K562 (cell line): Measurements from ENCODE around the gene BPNT1. TPM values are rescaled to one million over a fixed set of nuclear protein-coding genes. Genes with fewer than 3 reads are reported as not detected.

Experiments
- BRF2 ChIP-seq: IDR thresholded peaks from 3 replicates; pipeline ENCODE4 v1.6.1; 2011; ENCODE audit warnings: borderline replicate concordance, mild to moderate bottlenecking; ENCODE audit not compliant: insufficient read length, insufficient read depth
- C11orf30 ChIP-seq: fragments of 450-650 bp; IDR thresholded peaks from 2 replicates; pipeline ENCODE4 v1.6.1; 2016; ENCODE audit warnings: low read depth, mild to moderate bottlenecking
- CBX3 ChIP-seq, 2 experiments: IDR thresholded peaks; 1 replicate in 1 of 2; 2 replicates in 1 of 2; pipeline ENCODE4 v1.6.1; 2012; ENCODE audit warnings: inconsistent platforms in 2 of 2, low read length in 2 of 2, borderline replicate concordance in 1 of 2, control low read depth in 1 of 2
- CBX8 ChIP-seq: fragments of 200-600 bp; sonication (generic); IDR thresholded peaks from 2 replicates; pipeline ENCODE4 v1.6.1; 2012; ENCODE audit warnings: borderline replicate concordance, mixed run types, low read depth, mild to moderate bottlenecking, moderate library complexity, mixed read lengths, low read length, control low read depth, inconsistent platforms; ENCODE audit not compliant: poor library complexity, severe bottlenecking; ENCODE audit errors: extremely low read depth
- CREBBP ChIP-seq: IDR thresholded peaks from one replicate; pipeline ENCODE4 v1.6.1; 2012; ENCODE audit warnings: low read depth, mild to moderate bottlenecking, control low read depth, inconsistent platforms, low read length
- GTF2E2 ChIP-seq: fragments of 200-800 bp; sonication (Bioruptor generic); IDR thresholded peaks from 2 replicates; pipeline ENCODE4 v1.6.1; 2016; ENCODE audit warnings: missing genetic modification characterization, missing compliant biosample characterization
- HDAC8 ChIP-seq: fragments of 450-650 bp; IDR thresholded peaks from 2 replicates; pipeline ENCODE4 v1.6.1; 2016; ENCODE audit warnings: mild to moderate bottlenecking, missing genetic modification characterization, moderate library complexity, missing compliant biosample characterization
- HDGF ChIP-seq: fragments of 450-650 bp; IDR thresholded peaks from 2 replicates; pipeline ENCODE4 v1.6.1; 2016
- KDM1A ChIP-seq, 2 experiments: fragments of 450-650 bp; IDR thresholded peaks; 2 replicates each; pipeline ENCODE4 v1.6.1; 2016; ENCODE audit warnings: mild to moderate bottlenecking in 2 of 2
- LARP7 ChIP-seq: fragments of 450-650 bp; IDR thresholded peaks from 2 replicates; pipeline ENCODE4 v1.6.1; 2016
- MAFK ChIP-seq: IDR thresholded peaks from 2 replicates; pipeline ENCODE4 v1.6.1; 2011; ENCODE audit warnings: low read length, improper control_type of control experiment
- MBD2 ChIP-seq: sonication (generic); IDR thresholded peaks from 2 replicates; pipeline ENCODE4 v1.6.1; 2016; ENCODE audit warnings: low read depth, borderline replicate concordance
- PYGO2 ChIP-seq: fragments of 450-650 bp; IDR thresholded peaks from 2 replicates; pipeline ENCODE4 v1.6.1; 2016; ENCODE audit warnings: mild to moderate bottlenecking, missing genetic modification characterization, moderate library complexity, missing compliant biosample characterization
- RBM17 ChIP-seq: fragments of 200-400 bp; formaldehyde crosslinking; IDR thresholded peaks from 2 replicates; pipeline ENCODE4 v1.6.1; 2017; ENCODE audit warnings: low read depth, mild to moderate bottlenecking, low read length, borderline replicate concordance
- SREBF2 ChIP-seq: sonication (generic); formaldehyde crosslinking; IDR thresholded peaks from 2 replicates; pipeline ENCODE4 v1.4.0; 2020; ENCODE audit warnings: mild to moderate bottlenecking, missing genetic modification reagents
- SRSF3 ChIP-seq: fragments of 200-400 bp; formaldehyde crosslinking; IDR thresholded peaks from 2 replicates; pipeline ENCODE4 v1.6.1; 2016; ENCODE audit warnings: mild to moderate bottlenecking, low read length, moderate library complexity; ENCODE audit not compliant: insufficient read depth
- STAT5B ChIP-seq: fragments of 250-450 bp; sonication (Bioruptor Pico); IDR thresholded peaks from 2 replicates; pipeline ENCODE4 v1.8.0; 2021; ENCODE audit warnings: mild to moderate bottlenecking, inconsistent platforms
- TFAP4 ChIP-seq: sonication (generic); formaldehyde crosslinking; IDR thresholded peaks from 2 replicates; pipeline ENCODE4 v1.8.0; 2022; ENCODE audit warnings: missing genetic modification reagents, mild to moderate bottlenecking, moderate library complexity, borderline replicate concordance
- USF1 ChIP-seq: sonication (generic); formaldehyde crosslinking; IDR thresholded peaks from 2 replicates; pipeline ENCODE4 v1.9.0; 2022; ENCODE audit warnings: mild to moderate bottlenecking, missing genetic modification reagents
- ZFX ChIP-seq: sonication (generic); formaldehyde crosslinking; IDR thresholded peaks from 2 replicates; pipeline ENCODE4 v1.8.0; 2022; ENCODE audit warnings: mild to moderate bottlenecking, missing genetic modification reagents, moderate library complexity
- ZKSCAN8 ChIP-seq: fragments of 200-800 bp; sonication (Bioruptor generic); IDR thresholded peaks from 2 replicates; pipeline ENCODE4 v1.6.1; 2016; ENCODE audit warnings: missing genetic modification characterization, missing compliant biosample characterization
- ZNF277 ChIP-seq: fragments of 250-450 bp; sonication (Bioruptor Pico); IDR thresholded peaks from 2 replicates; pipeline ENCODE4 v1.8.0; 2022; ENCODE audit warnings: inconsistent platforms, mild to moderate bottlenecking, moderate library complexity, borderline replicate concordance
- ZNF780A ChIP-seq: fragments of 250-450 bp; sonication (Bioruptor Pico); IDR thresholded peaks from 2 replicates; pipeline ENCODE4 v1.5.0; 2021; ENCODE audit warnings: mild to moderate bottlenecking
- polyA plus RNA-seq, 8 experiments: library from polyadenylated mRNA; depleted of rRNA in 4 of 8; stranded (reverse) in 5 of 8; unstranded in 3 of 8; fragments of >200 nt; fragmentation: Nextera tagmentation in 2 of 8; fragmentation: Illumina TruSeq in 1 of 8; extraction: Ambion mirVana in 2 of 8; extraction: Trizol in 1 of 8; gene quantifications; 2 replicates each; pipeline versions ENCODE4 v1.2.1 to v1.2.3, GENCODE V29; 2011 to 2014; ENCODE audit warnings: inconsistent platforms in 1 of 8, missing spikeins in 1 of 8
- total RNA-seq, 7 experiments: library from RNA; depleted of rRNA in 6 of 7; stranded (reverse); fragments of >200 nt in 6 of 7; fragmentation: Illumina TruSeq in 2 of 7; extraction: Trizol in 2 of 7; gene quantifications; 2 replicates each; pipeline versions ENCODE4 v1.2.1 to v1.2.3, GENCODE V29; 2011 to 2021; ENCODE audit warnings: low replicate concordance in 1 of 7

Gene BPNT1
- total and polyA plus RNA-seq, 9 of the 15 experiments (the other 6 are each of a cell fraction or from before 2014, with no cell fraction given): 30.2 to 73.8 (median 40.5) TPM

GRCh38 chr1:220089650-220090556, at the start of gene BPNT1 (continued):
- TF ChIP-seq KDM1A (IDR thresholded peaks at IDR 0.05) (peak in 1 of 2 experiments; percentile 36; a peak in 2 of 4 replicates), MAFK (no peak), SREBF2 (no peak), CBX3 (IDR thresholded peaks at IDR 0.05; ENCODE audit: borderline replicate concordance in 1 of 2, low read length in 2 of 2) (peak in 1 of 2 experiments; percentile 86; a peak in 2 of 3 replicates), LARP7 (peak; percentile 90; the same call in 1 of the 2 replicates), PYGO2 (tag) (no peak; the same call in 1 of the 2 replicates), TFAP4 (peak; percentile 83), HDGF (no peak), ZFX (CRISPR knock-in tag) (0 out of 2 replicates have a peak, but pooled peaks have one; percentile 30), BRF2 (no peak), MBD2 (no peak), HDAC8 (tag) (no peak), SRSF3 (no peak), ZNF780A (CRISPR knock-in tag) (no peak), GTF2E2 (tag) (no peak), CREBBP (no peak), STAT5B (CRISPR knock-in tag) (no peak), C11orf30 (peak; percentile 65; the same call in 1 of the 2 replicates), ZKSCAN8 (CRISPR knock-in tag) (no peak), USF1 (CRISPR knock-in tag) (0 out of 2 replicates have a peak, but pooled peaks have one; percentile 46), RBM17 (no peak), ZNF277 (no peak), CBX8 (no peak)
